Measurements from ENCODE around the gene SCART1.

- TF ChIP-seq CTCF (conservative IDR thresholded peaks at IDR 0.05 in 1 of 2, IDR thresholded peaks at IDR 0.05 in 1 of 2; ENCODE audit: extremely low read depth in 1 of 2, insufficient read depth in 1 of 2, low read depth in 1 of 2, low read length in 2 of 2) (no peak), EZH2 (IDR thresholded peaks at IDR 0.05; ENCODE audit: borderline replicate concordance, low read length) (no peak)
Measured at GRCh38 chr10:133511408-133511807, 57.7 kb downstream of the SCART1 start.
